Measurements from ENCODE around the gene TTC39C. TPM values are rescaled to one million over a fixed set of nuclear protein-coding genes. Genes with fewer than 3 reads are reported as not detected.

TTC39C gene
- total RNA-seq, 4 donors from 2014 or later = 10.6 to 25.4 (median 12.9) TPM

- TF ChIP-seq POLR2A (IDR thresholded peaks at IDR 0.05) (no peak), CTCF (IDR thresholded peaks at IDR 0.05) (no peak)
- Histone ChIP-seq H3K9me3 (no peaks in the 10 kb centered on the region), H3K27me3 (no peaks in the 10 kb centered on the region), H3K27ac (no peak overlapping the region), H3K4me3 (replicated peaks in 1 of 3) (no peak overlapping the region), H3K36me3 (peaks cover 16% of the 10 kb centered on the region in 2 donors), H3K4me1 (no peaks in the 10 kb centered on the region)
- intact Hi-C loops (cut with DNase I) = no loop called here
- 80 to 82% methylated on average over 8 of the region's 8 CpGs for WGBS, 2 donors
- no peak for DNase-seq
Measured at GRCh38 chr18:24170360-24170759, 155.8 kb downstream of the TTC39C start.

GRCh38 chr18:24173997-24174396 is 159.4 kb downstream of the TTC39C start:
- no peak for DNase-seq
- H3K4me3 ChIP-seq (replicated peaks in 1 of 3) = no peak overlapping the region
- no peaks in the 10 kb centered on the region for H3K4me1 ChIP-seq
- H3K9me3 ChIP-seq = no peaks in the 10 kb centered on the region
- no peaks in the 10 kb centered on the region for H3K27me3 ChIP-seq
- peaks cover 0 to 3% of the 10 kb centered on the region in 2 donors for H3K36me3 ChIP-seq
- no peak overlapping the region for H3K27ac ChIP-seq
- intact Hi-C loops (cut with DNase I) = no loop called here
- WGBS, 2 donors = 91 to 93% methylated on average over 3 of the region's 3 CpGs
- TF ChIP-seq CTCF (IDR thresholded peaks at IDR 0.05) (no peak), POLR2A (IDR thresholded peaks at IDR 0.05) (no peak)

- H3K27ac ChIP-seq = no peak overlapping the region
- intact Hi-C loops (cut with DNase I) = no loop called here
- H3K4me1 ChIP-seq = no peaks in the 10 kb centered on the region
- TF ChIP-seq POLR2A (IDR thresholded peaks at IDR 0.05) (no peak), CTCF (IDR thresholded peaks at IDR 0.05) (peak in 5 of 6 experiments; percentile 11 to 74 (median 49))
- DNase-seq = peak; percentile 43 to 50
- H3K36me3 ChIP-seq = no peaks in the 10 kb centered on the region
- H3K9me3 ChIP-seq = no peaks in the 10 kb centered on the region
- H3K4me3 ChIP-seq (replicated peaks in 1 of 3) = no peak overlapping the region
- no peaks in the 10 kb centered on the region for H3K27me3 ChIP-seq
- 68 to 74% methylated on average over 7 of the region's 7 CpGs for WGBS, 2 donors
Measured at GRCh38 chr18:24176727-24177416, 162.3 kb downstream of the TTC39C start.

- Histone ChIP-seq H3K36me3 (no peaks in the 10 kb centered on the region), H3K9me3 (no peaks in the 10 kb centered on the region), H3K4me3 (replicated peaks in 1 of 3) (no peak overlapping the region), H3K27me3 (no peaks in the 10 kb centered on the region), H3K4me1 (no peaks in the 10 kb centered on the region), H3K27ac (no peak overlapping the region)
- WGBS, 2 donors = 90 to 94% methylated on average over 5 of the region's 5 CpGs
- intact Hi-C loops (cut with DNase I) = no loop called here
- no peak for TF ChIP-seq CTCF (IDR thresholded peaks at IDR 0.05)
- TF ChIP-seq POLR2A (IDR thresholded peaks at IDR 0.05) = no peak
- no peak for DNase-seq
Measured at GRCh38 chr18:24177499-24178133, 163.1 kb downstream of the TTC39C start.

GRCh38 chr18:24180048-24180447 is 165.5 kb downstream of the TTC39C start:
- 92 to 100% methylated on average over 1 of the region's 1 CpG for WGBS, 2 donors
- Histone ChIP-seq H3K27me3 (no peaks in the 10 kb centered on the region), H3K9me3 (no peaks in the 10 kb centered on the region), H3K4me3 (replicated peaks in 1 of 3) (no peak overlapping the region), H3K4me1 (no peaks in the 10 kb centered on the region), H3K27ac (no peak overlapping the region), H3K36me3 (no peaks in the 10 kb centered on the region)
- intact Hi-C loops (cut with DNase I) = loop anchor here (10.0 kb wide), 1 partner anchor 85 kb away; no protein-coding TSS in a partner anchor
- TF ChIP-seq CTCF (IDR thresholded peaks at IDR 0.05) (no peak), POLR2A (IDR thresholded peaks at IDR 0.05) (no peak)
- DNase-seq = no peak

Data from thyroid gland (tissue), 4 donors.